Bronchus fibroblast of lung (primary cell): ENCODE data around the gene SERTM2. TPM values are rescaled to one million over a fixed set of nuclear protein-coding genes. Genes with fewer than 3 reads are reported as not detected.

Experiments used
- total RNA-seq: library from RNA; depleted of rRNA; stranded (reverse); fragments of >200 nt; gene quantifications from 2 replicates; pipeline ENCODE4 v1.2.3, GENCODE V29; 2015

Gene SERTM2
- total RNA-seq: not detected in 2 replicates

DNA sequence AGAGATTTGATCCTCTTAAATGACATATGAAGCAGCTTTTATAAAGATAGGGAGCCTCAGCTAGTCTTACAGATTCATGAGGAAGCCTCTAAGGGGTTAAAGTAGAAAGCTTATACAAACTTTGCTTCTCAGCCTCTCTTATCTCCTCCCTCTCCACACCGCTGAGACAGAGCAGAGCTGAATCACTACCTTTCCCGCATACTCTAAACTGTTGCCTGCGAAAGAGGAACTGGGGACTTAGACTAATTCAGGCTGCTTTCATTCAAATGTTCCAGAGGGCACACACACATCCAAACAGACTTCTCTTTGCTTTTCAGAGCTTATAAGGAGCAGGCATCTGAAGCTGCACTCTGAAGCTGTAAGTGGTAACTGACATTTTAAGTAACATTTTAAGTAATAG, at the start of gene SERTM2:
Gene SERTM2, plus strand, starts transcription at position 169 of the 400 bp plus-strand sequence. CDS start 7,213 bp downstream, outside the sequence.

Other genes starting within 250 kb of the SERTM2 start
- under 0.01 and 0.30 TPM in 2 replicates for gene CAPN6, start 241.2 kb upstream of the SERTM2 start, total RNA-seq
- not detected in 2 replicates for gene DCX, start 99.5 kb upstream of the SERTM2 start, total RNA-seq
- 15.5 and 15.8 TPM in 2 replicates for gene ALG13, start 169.5 kb downstream of the SERTM2 start, total RNA-seq